Measurements from ENCODE around the gene TMEFF2.

Gene TMEFF2

GRCh38 chr2:192053921-192054320, 140.8 kb downstream of the TMEFF2 start:
- no peak for FAIRE-seq

GRCh38 chr2:192051533-192051932, 143.2 kb downstream of the TMEFF2 start:
- FAIRE-seq = no peak

- FAIRE-seq = no peak
Measured at GRCh38 chr2:192049362-192049761, 145.4 kb downstream of the TMEFF2 start.

GRCh38 chr2:192047315-192048107, 147.2 kb downstream of the TMEFF2 start:
- no peak for FAIRE-seq

- FAIRE-seq = no peak
Measured at GRCh38 chr2:192044496-192044895, 150.2 kb downstream of the TMEFF2 start.

- FAIRE-seq = no peak
Measured at GRCh38 chr2:192043216-192043870, 151.4 kb downstream of the TMEFF2 start.

- FAIRE-seq = no peak
Measured at GRCh38 chr2:192042126-192042525, 152.6 kb downstream of the TMEFF2 start.

GRCh38 chr2:192038110-192038509, 156.6 kb downstream of the TMEFF2 start:
- FAIRE-seq = no peak

- FAIRE-seq = no peak
Measured at GRCh38 chr2:192035731-192036442, 158.8 kb downstream of the TMEFF2 start.

- FAIRE-seq = no peak
Measured at GRCh38 chr2:192030856-192031255, 163.9 kb downstream of the TMEFF2 start.

GRCh38 chr2:192030289-192030688, 164.4 kb downstream of the TMEFF2 start:
- no peak for FAIRE-seq

GRCh38 chr2:192029089-192029488, 165.6 kb downstream of the TMEFF2 start:
- no peak for FAIRE-seq

GRCh38 chr2:192026825-192027120, 168.0 kb downstream of the TMEFF2 start:
- FAIRE-seq = no peak

GRCh38 chr2:192026059-192026824, 168.5 kb downstream of the TMEFF2 start:
- FAIRE-seq = no peak

- no peak for FAIRE-seq
Measured at GRCh38 chr2:192025637-192026036, 169.1 kb downstream of the TMEFF2 start.

GRCh38 chr2:192023006-192023405, 171.7 kb downstream of the TMEFF2 start:
- no peak for FAIRE-seq

GRCh38 chr2:192017844-192018243, 176.9 kb downstream of the TMEFF2 start:
- FAIRE-seq = no peak

- no peak for FAIRE-seq
Measured at GRCh38 chr2:192016265-192016664, 178.5 kb downstream of the TMEFF2 start.

GRCh38 chr2:192013211-192013610, 181.5 kb downstream of the TMEFF2 start:
- FAIRE-seq = no peak

- FAIRE-seq = no peak
Measured at GRCh38 chr2:192011196-192011595, 183.5 kb downstream of the TMEFF2 start.

- no peak for FAIRE-seq
Measured at GRCh38 chr2:192010073-192010472, 184.7 kb downstream of the TMEFF2 start.

GRCh38 chr2:192007581-192008228, 187.0 kb downstream of the TMEFF2 start:
- no peak for FAIRE-seq

- no peak for FAIRE-seq
Measured at GRCh38 chr2:192005211-192005610, 189.5 kb downstream of the TMEFF2 start.
